SW480 (cell line): Measurements from ENCODE around the gene FEM1B.

Experiments
- DNase-seq: peaks from one replicate; pipeline ENCODE4 v3.0.0-alpha.2; 2016; ENCODE audit warnings: low spot score

FEM1B gene

DNA sequence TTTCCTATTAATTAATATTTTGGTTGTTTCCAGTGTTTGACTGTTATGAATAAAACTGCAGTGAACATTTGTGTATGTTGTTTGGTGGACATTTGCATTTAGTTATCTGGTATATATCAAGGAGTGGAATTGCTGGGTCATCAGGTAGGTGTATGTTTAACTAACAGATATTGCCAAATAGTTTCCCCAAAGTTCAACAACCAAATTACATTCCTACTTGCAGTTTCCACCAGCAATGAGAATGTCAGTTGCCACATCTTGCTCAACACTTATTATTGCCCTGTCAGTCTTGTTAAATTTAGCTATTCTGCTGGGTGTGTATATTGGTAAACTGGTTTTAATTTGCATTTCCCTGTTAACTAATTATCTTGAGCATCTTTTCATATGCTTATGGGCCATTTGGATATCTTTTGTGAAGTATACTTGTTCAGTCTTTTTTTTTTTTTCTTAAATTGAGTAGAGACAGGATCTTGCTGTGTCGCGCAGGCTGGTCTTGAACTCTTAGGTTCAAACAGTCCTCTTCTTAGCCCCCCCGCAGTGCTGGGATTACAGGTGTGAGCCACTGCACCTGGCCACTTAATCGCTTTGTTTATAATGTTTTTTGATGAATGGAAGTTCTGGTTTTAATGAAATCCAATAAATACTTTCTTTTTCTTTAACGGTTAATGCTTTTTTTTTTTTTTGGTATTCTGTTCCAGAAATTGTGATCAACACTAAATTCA lies 7.9 kb downstream of the FEM1B start:
- no peak for DNase-seq

- DNase-seq: no peak
These were observed 8.7 kb downstream of the FEM1B start for GRCh38 chr15:68286256-68286655.

GRCh38 chr15:68289057-68289456 lies 11.5 kb downstream of the FEM1B start:
- no peak for DNase-seq

DNA sequence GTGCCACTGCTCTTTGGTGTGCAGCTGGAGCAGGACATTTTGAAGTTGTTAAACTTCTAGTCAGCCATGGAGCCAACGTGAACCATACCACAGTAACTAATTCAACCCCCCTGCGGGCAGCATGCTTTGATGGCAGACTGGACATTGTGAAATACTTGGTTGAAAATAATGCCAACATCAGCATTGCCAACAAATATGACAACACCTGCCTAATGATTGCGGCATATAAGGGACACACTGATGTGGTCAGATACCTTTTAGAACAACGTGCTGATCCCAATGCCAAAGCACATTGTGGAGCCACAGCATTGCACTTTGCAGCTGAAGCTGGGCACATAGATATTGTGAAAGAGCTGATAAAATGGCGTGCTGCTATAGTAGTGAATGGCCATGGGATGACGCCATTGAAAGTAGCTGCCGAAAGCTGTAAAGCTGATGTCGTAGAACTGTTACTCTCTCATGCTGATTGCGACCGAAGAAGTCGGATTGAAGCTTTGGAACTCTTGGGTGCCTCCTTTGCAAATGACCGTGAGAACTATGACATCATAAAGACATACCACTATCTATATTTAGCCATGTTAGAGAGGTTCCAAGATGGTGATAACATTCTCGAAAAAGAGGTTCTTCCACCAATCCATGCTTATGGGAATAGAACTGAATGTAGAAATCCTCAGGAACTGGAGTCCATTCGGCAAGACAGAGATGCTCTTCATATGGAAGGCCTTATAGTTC lies 12.2 kb downstream of the FEM1B start:
- DNase-seq: no peak

DNA sequence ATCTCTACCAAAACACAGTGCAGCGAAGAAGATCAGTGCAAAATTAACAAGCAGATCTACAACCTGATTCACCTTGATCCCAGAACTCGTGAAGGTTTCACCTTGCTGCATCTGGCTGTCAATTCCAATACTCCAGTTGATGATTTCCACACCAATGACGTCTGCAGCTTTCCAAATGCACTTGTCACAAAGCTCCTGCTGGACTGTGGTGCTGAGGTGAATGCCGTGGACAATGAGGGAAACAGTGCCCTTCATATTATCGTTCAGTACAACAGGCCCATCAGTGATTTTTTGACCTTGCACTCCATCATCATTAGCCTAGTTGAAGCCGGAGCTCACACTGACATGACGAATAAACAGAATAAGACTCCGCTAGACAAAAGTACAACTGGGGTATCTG lies 13.2 kb downstream of the FEM1B start:
- DNase-seq: no peak

DNA sequence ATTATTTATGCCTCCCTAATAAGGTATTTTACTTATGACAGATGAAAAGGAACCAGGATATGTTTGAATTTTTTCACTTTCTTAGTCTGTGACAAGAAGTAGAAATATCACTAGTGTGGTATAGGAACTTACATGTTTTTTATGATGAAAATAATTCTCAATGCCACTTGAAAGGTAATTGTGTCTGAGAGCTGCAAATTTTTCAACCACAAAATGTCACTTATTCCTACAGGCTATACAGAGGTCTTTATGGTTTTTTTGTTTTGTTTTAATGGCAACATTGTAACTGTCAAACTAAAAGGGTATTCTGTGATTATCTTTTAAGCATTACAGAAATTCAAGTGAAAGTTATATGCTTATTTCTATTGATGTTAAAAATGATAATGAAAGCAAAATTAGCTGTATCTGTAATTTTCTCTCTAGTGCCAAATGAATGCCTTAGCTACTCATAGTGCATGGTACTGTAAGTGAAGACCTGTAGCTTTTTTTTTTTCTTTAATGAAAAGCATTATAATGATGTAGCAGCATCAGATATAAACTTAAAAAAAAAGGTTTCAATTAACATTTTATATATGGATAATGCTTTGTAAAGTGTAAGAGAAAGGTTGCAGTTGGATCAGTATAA lies 14.7 kb downstream of the FEM1B start:
- no peak for DNase-seq

GRCh38 chr15:68292967-68293366 lies 15.4 kb downstream of the FEM1B start:
- no peak for DNase-seq

GRCh38 chr15:68295014-68295805 lies 17.7 kb downstream of the FEM1B start:
- DNase-seq: no peak

- DNase-seq: no peak
These were observed 20.8 kb downstream of the FEM1B start for GRCh38 chr15:68298336-68298735.

DNA sequence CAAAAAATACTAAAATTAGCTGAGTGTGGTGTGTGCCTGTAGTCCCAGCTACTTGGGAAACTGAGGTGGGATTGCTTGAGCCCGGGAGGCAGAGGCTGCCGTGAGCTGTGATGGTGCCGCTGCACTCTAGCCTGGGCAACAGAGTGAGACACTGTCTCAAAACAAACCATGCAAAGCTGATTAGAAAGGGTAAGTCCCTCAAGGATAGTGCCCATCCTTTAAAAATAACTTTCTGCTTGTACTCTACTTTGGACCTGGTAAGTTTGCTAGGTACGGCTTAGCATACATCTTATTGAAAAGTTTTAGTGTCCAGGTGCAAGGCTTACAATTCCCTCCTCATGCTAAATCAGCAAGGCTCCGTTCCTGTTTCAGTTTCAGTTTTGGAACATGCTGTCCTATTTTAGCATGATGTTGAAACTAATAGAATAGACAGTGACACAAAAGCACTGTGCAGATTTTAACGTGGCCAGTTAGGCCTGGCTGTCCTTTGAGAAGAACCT lies 21.4 kb downstream of the FEM1B start:
- DNase-seq: no peak

DNA sequence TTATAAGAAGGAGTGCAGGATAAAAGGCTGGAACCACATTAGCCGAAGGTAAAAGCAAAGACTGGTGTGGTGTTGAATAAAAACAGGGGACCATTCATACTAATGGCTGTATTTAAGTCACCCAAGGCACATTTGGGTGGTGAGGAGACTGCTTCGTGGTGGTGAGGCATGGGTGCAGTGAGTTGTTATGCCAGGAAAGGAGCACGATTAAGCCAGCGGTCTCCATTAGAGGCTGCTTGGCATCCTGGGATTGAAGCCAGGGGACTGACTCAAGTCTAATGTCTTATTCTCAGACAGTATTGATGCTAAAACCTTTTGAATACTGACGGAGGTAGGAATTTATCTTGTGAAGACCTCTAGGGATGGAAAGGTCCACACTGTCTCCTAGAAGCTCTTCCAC lies 21.9 kb downstream of the FEM1B start:
- no peak for DNase-seq

GRCh38 chr15:68300115-68300940 lies 22.8 kb downstream of the FEM1B start:
- no peak for DNase-seq

- no peak for DNase-seq
These were observed 23.8 kb downstream of the FEM1B start for GRCh38 chr15:68301301-68301700.

DNA sequence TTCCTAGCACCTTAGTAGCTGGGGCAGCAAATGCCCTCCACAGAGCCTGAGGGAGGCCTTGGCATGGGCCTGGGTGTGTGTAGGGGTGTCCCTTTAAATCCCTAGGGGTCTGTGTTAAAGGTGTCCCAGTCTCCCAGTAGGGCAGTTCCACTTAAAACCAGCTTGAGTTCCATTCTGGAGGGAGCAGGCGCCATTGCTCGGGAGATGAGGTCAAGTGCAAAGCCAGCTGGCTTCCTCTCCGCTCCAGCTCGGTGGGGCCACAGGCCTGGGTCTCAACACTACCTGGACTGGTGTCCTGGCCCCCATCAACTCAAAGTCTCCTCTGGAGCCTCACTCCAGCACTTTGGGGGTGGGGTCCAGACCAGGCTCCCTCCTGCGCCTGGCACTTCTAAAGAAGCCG lies 25.2 kb downstream of the FEM1B start:
- no peak for DNase-seq

- DNase-seq: no peak
These were observed 25.6 kb downstream of the FEM1B start for GRCh38 chr15:68303134-68303533.

- no peak for DNase-seq
These were observed 26.3 kb downstream of the FEM1B start for GRCh38 chr15:68303560-68304436.

DNA sequence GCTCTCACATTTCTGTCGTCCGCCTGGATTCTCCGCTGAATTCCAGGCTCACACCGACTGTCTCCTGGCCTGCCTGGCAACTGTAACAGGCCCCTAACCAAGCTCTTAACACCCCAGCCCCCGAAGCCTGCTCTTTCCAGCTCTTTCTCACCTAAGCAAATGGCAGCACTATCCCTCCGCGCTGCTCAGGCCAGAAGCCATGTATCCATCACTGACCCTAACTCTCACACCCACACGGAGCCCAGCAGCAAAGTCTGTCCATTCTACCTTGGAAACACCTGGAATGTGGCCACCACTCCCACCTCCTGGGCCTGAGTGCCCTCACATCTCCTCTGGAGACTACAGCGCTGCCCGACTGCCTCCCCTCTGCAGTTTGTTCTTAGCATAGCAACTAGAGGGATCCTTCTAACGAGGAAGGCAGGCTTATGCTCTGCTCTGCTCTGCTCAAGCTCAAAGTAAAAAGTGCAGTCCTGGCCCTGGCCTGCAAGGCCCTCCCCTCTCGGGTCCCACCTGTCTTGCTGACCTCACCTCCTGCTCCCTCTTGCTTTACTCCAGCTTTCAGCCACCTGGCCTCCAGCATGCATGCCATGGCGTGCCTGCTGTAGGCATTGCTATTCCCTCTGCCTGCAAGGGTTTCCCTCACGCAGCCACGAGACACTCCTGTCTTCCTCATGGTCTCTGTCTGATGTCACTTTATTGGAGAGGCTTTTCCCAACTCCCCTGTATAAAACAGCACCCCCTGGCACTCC lies 27.2 kb downstream of the FEM1B start:
- DNase-seq: no peak

DNA sequence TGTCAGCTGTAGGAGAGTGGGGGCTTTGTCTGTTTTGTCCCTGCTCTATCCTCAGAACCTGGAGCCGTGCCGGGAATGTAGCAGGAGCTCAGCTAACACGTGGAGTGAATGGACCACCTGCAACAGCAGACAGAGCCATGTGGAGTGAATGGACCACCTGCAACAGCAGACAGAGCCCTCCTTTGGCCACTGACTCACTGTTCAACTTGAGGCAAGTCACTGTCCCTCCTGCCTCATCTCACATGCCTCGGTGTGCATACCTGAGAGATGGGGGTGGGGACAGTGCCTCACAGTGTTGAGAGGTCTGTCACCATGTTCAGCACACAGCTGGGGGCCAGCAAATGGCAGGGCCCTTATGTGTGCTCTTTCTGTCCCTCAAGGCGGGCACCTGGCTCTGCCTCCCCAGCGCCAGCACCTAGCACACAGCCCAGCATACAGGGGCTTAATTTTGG lies 27.9 kb downstream of the FEM1B start:
- DNase-seq: no peak

DNA sequence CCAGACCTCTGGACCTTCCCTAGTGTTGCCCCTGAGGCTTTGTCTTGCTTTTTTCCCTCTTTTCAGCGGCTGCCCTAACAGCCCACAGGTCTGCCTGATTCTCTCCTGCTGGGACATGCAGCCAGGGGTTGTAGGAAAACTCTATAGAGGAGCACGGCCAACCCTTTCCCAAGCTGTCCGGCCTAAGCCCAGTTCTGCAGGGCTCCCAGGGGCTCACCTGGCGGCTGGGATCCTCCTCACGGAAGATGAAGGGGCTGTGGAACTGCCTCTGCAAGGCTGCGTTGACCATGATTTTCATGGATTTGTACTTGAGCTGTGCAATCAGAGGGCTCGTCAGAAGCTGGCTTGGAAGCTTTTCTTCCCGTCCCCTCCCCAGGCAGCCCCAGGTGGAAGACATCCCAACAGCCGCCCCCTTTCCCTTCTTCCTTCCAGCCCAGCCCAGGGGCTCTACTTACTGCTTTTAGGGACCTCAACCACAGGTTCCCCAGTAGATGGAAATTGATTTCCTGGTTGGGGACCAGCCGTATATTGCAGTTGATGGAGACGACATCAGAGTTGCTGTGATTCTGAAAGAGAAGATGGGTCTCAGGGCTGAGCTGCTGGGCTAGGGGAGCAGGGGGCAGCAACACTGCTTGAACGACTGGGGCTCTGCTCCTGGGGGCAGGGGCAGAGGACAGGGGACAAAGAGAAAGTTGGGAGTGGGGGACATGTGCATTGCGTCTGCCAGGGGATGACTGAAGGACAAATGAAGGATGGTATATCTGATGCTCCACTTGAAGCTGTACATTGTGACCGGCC lies 29.8 kb downstream of the FEM1B start:
- no peak for DNase-seq
